Activated naive CD8-positive, alpha-beta T cell treated with anti-CD3 and anti-CD28 coated beads for 36 hours (primary cell): ENCODE measurements around the gene TMEM235. TPM values are rescaled to one million over a fixed set of nuclear protein-coding genes. Genes with fewer than 3 reads are reported as not detected.

ENCODE experiments used
- DNase-seq: peaks from one replicate; pipeline ENCODE4 v3.0.0; 2021
- H3K27ac Mint-ChIP-seq: one replicate; pipeline ENCODE4 v1.8.0; 2022; ENCODE audit warnings: mild to moderate bottlenecking, moderate library complexity, mixed read lengths
- H3K27me3 Mint-ChIP-seq: one replicate; pipeline ENCODE4 v1.8.0; 2022; ENCODE audit warnings: mild to moderate bottlenecking, mixed read lengths
- H3K36me3 Mint-ChIP-seq: one replicate; pipeline ENCODE4 v1.8.0; 2021; ENCODE audit warnings: mild to moderate bottlenecking, mixed read lengths
- H3K4me1 Mint-ChIP-seq: one replicate; pipeline ENCODE4 v1.8.0; 2021; ENCODE audit warnings: mixed read lengths
- H3K4me3 Mint-ChIP-seq: one replicate; pipeline ENCODE4 v1.8.0; 2022; ENCODE audit warnings: mild to moderate bottlenecking, moderate library complexity, mixed read lengths
- H3K9me3 Mint-ChIP-seq: one replicate; pipeline ENCODE4 v1.8.0; 2022; ENCODE audit warnings: mixed read lengths
- total RNA-seq, 2 experiments: library from RNA; stranded (reverse); gene quantifications; one replicate each; pipeline ENCODE4 v1.2.3, GENCODE V29; 2021

The TMEM235 gene
- total RNA-seq, 2 experiments from 2014 or later: not detected

- Mint-ChIP-seq H3K27me3 (no peaks in the 10 kb centered on the region), H3K9me3 (no peaks in the 10 kb centered on the region), H3K4me3 (no peak overlapping the region), H3K27ac (no peak overlapping the region), H3K4me1 (peaks cover 2% of the 10 kb centered on the region), H3K36me3 (no peaks in the 10 kb centered on the region)
- no peak for DNase-seq
These were observed 49.9 kb downstream of the TMEM235 start for GRCh38 chr17:78281249-78281845.

DNA sequence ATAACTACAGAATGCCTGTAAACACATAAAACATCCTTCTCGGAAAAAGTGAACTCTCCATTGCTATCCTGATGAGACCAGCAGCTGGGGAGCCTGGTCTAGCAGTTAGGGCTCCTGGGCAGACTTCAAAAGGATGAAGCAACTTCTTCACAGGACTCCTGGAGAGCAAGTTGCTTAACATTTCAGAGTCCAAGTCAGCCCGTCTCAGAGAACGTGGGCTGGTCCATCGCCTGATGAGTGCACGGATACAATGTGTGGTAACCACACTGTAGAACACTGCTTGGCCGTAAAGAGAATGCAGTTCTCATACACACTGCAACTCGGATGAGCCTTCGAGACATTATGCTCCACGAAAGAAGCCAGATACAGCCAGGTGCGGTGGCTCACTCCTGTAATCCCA is 52.7 kb downstream of the TMEM235 start:
- no peaks in the 10 kb centered on the region for H3K9me3 Mint-ChIP-seq
- no peak for DNase-seq
- no peaks in the 10 kb centered on the region for H3K36me3 Mint-ChIP-seq
- H3K4me1 Mint-ChIP-seq: no peaks in the 10 kb centered on the region
- H3K27ac Mint-ChIP-seq: no peak overlapping the region
- H3K4me3 Mint-ChIP-seq: no peak overlapping the region
- H3K27me3 Mint-ChIP-seq: no peaks in the 10 kb centered on the region

DNA sequence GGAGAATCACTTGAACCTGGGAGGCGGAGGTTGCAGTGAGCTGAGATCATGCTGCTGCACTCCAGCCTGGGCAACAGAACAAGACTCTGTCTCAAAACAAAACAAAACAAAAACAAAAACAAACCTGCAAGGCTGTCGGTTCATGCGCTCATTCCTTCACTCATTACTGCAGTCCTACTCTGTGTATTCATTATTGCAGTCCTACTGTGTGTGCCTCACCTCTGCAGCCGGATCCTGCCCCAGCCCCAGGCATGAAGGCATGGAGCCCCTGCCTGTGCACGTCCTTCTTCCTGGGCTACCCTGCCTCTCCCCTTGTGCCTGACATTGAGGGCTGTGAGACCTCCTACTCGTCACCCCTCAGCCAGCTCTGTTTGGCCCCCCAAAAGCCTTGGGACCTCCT is 57.6 kb downstream of the TMEM235 start:
- Mint-ChIP-seq H3K4me1 (no peaks in the 10 kb centered on the region), H3K36me3 (no peaks in the 10 kb centered on the region), H3K27me3 (no peaks in the 10 kb centered on the region), H3K27ac (no peak overlapping the region), H3K9me3 (no peaks in the 10 kb centered on the region), H3K4me3 (no peak overlapping the region)
- DNase-seq: no peak

DNA sequence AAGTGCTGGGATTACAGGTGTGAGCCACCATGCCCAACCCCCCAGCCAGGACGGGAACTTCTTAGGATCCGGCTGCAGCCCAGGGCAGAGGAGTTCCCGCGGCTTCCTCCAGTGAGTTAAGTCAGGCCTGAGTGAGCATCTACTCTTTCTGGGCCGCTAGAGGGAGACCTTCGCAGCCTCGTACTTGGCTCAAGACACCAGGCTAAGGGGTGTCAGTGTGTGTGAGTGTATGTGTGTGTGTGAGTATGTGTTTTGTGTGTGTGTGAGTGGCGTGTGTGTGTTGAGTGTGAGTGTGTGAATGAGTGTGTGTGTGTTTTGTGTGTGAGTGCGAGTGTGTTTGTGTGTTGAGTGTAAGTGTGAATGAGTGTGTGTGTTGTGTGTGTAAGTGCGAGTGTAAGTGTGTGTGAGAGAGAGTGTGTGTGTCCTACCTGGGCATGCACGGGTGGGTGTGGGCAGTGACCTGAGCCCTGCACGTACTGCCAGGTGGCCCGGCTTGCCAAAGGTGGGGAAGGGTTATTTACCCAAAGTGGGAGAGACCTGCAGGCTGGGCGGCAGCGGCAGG is 58.5 kb downstream of the TMEM235 start:
- Mint-ChIP-seq H3K36me3 (no peaks in the 10 kb centered on the region), H3K27ac (no peak overlapping the region), H3K9me3 (no peaks in the 10 kb centered on the region), H3K4me1 (no peaks in the 10 kb centered on the region), H3K4me3 (no peak overlapping the region), H3K27me3 (no peaks in the 10 kb centered on the region)
- DNase-seq: peak; percentile 62

Other genes with a start within 250 kb of the TMEM235 start
- gene TMC6, start 102.9 kb upstream of the TMEM235 start, total RNA-seq: 100 to 1,000 TPM; 119 to 125 TPM
- 100 to 1,000 TPM; 133 to 136 TPM for gene TMC8, start 100.9 kb upstream of the TMEM235 start, total RNA-seq
- not detected for gene C17orf99, start 85.2 kb upstream of the TMEM235 start, total RNA-seq
- 100 to 1,000 TPM; 126 to 127 TPM for gene SYNGR2, start 63.0 kb upstream of the TMEM235 start, total RNA-seq
- 100 to 1,000 TPM; 144 to 150 TPM for gene TK1, start 44.6 kb upstream of the TMEM235 start, total RNA-seq
- gene AFMID, start 44.3 kb upstream of the TMEM235 start, total RNA-seq: 10 to 100 TPM; 32.7 to 36.2 TPM
- gene BIRC5, start 17.4 kb upstream of the TMEM235 start, total RNA-seq: 100 to 1,000 TPM in 1 of 2 experiments, 10 to 100 TPM in 1; 92.4 to 102 TPM
- gene SOCS3, start 128.4 kb downstream of the TMEM235 start, total RNA-seq: 10 to 100 TPM; 16.6 to 17.9 TPM
- gene PGS1, start 147.0 kb downstream of the TMEM235 start, total RNA-seq: 10 to 100 TPM; 39.1 to 43.7 TPM